GM18861 (cell line): ENCODE data around the gene LRRC3.
"Not testable (repeated sequence)": the region's sequence is repeated elsewhere in the genome, so short reads cannot be mapped to it uniquely, and the experiment has no call there.

Experiments
- ATAC-seq: cut with Tn5 transposase; IDR thresholded peaks from one replicate; pipeline ENCODE4 v1.9.1; 2021; ENCODE audit not compliant: unreplicated experiment

The LRRC3 gene

DNA sequence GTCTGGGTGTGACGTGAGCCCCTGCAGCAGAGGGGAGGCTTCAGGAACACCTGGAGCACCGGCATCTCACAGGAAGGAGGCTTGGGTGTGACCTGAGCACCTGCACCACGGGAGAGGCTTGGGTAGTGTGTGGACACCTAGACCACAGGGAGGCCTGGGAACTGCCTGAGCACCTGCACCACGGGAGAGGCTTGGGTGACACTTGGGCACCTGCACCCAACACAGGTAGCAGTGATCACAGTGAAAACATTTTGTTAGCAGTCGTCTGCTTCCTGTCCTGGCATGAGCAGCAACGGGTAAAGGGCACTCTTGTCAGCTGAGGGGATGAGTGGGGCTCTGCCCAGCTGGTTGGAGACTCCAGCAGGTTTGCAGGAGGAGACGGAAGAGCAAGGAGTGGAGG is 22.4 kb downstream of the LRRC3 start:
- no peak for ATAC-seq

DNA sequence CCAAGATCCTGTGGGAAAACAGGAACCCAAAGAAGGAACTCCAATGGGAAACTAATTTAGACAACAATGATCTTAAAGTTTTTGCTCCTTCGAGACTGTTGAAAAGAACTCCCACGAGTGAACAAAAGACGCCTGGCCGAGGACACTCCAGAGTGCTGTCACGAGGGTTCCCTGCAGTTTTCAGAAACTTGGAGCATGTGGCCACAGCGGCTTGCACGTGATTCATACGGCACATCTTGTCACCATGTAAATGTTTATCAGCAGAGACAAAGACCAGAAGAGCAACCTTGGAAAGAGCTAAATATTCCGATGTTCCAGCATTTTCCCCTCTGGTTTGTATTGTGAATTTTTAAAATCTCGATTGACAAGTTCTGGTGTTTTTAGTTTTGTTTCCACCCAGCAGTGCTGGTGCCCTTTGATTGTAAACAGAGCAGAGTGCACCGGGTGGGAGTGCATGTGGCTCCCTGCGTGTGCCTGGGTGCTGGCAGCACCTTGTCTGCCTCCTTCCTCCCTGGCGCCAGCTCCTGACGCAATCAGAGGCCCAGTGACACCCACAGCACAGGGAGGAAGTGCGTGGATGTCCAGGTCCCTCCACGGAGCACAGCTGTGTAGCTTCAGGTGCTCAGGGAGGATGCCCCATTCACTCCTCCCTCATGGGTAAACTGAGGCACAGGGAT is 23.0 kb downstream of the LRRC3 start:
- no peak for ATAC-seq

- no peak for ATAC-seq
Observed at GRCh38 chr21:44478801-44479167, 23.5 kb downstream of the LRRC3 start.

DNA sequence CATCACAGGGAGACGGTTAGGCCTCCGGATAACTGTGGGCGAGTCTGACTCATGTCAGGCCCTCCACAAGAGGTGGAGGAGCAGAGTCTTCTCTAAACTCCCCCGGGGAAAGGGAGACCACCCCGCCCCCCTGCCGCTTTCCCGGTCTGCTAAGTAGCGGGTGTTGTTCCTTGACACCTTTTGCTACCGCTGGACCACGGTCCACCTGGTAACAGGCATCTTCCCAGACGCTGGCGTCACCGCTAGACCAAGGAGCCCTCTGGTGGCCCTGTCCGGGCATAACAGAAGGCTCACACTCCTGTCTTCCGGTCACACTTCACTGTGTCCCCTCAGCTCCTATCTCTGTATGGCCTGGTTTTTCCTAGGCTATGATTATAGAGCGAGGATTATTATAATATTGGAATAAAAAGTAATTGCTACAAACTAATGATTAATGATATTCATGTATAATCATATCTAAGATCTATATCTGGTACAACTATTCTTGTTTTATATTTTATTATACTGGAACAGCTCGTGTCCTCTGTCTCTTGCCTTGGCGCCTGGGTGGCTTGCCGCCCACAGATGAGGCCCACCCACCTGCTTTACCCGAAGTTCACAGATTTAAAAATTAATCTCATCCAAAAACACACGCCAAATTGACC is 24.4 kb downstream of the LRRC3 start:
- not testable (repeated sequence) for ATAC-seq

- ATAC-seq: no peak
Observed at GRCh38 chr21:44480200-44481053, 25.1 kb downstream of the LRRC3 start.

DNA sequence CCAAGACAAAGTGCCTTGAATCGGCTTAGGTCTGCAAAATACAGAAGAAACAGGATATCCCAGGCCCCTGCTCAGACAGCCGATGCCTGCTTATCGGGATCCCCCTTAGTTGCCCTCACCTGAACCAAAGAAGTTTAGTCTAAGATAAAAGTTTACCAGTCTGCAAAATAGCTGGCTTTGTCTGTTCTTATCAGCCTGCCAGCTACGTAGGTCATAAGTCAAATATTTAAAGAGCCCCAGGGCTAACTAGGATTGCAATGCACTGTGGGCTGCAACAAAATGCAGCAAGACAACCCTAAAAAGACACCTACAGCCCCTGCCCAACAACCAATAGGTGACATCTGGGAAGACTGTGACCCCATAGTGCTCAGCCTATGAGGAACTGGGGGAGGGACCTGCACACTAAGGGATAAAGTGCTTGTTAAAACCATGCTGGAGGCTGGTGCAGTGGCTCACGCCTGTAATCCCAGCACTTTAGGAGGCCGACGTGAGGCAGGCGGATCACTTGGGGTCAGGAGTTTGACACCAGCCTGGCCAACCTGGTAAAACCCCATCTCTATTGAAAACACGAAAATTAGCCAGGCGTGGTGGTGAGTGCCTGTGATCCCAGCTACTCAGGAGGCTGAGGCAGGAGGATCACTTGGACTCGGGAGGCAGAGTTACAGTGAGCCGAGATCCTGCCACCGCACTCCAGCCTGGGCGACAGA is 27.4 kb downstream of the LRRC3 start:
- ATAC-seq: no peak

DNA sequence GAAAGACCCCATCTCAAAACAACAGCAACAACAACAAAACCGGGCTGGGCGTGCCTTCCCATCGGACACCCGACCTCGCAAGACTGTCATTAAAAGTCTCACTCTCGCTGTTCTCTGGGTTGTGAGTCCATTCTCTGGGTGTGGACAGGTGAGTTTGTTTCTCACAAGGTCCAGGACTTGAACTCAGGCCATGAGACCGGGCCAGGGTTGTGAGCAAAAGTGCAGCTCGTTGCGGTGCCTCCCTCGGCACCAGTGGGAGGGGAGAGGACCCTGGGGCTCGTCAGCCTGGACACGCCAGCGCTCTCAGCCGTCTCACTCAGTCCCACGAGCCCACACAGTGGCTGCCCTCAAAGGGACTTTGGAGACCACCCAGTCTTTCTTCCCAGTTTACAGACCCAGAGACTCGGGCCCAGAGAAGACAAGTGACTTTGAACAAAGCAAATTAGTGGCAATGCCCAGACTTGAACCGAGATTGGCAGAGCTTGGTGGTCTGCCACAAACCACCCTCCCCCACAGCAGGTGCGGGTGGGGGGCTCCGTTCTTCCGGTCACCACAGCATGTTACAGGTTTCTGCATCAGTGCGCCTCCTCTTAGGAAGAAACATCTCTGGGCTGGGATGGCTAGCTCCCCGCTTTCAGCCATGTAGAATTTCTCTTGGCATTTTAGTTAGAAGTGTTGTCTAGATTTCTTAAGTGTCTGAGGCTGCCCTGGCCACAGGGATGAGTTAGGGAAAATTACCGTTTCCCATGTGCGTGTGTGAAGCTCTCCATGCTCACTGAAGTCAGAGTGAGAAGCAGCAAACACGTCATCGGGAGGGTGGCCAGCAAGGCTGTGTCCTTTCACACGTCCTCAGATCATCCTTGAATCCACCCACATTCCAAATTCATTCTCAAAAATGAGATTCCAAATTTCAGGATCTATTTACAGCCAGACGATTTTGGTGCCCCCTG is 28.3 kb downstream of the LRRC3 start:
- no peak for ATAC-seq

- ATAC-seq: no peak
Observed at GRCh38 chr21:44484498-44485253, 29.4 kb downstream of the LRRC3 start.

- ATAC-seq: no peak
Observed at GRCh38 chr21:44485254-44485793, 30.0 kb downstream of the LRRC3 start.

GRCh38 chr21:44485796-44486195 is 30.5 kb downstream of the LRRC3 start:
- ATAC-seq: no peak

DNA sequence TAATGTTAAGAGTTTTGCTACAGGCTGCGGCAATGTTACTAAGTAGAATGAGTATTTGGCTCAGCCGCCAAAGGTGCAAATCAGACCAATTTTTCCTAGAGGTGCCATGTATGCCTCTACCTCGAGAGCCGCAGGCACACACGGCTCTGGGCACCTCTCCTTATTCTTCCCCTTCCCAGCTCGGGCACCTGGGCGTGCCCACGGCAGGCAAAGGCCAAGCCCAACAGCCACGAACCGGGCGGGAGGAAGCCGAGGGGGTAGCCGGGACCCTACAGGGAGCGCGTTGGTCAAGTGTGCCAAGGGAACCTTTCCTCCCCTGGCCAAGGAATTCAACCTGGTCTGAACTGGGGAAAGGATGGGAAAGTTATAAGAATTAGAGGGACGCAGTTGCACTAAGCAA is 31.0 kb downstream of the LRRC3 start:
- no peak for ATAC-seq

- ATAC-seq: no peak
Observed at GRCh38 chr21:44487831-44488230, 32.5 kb downstream of the LRRC3 start.

GRCh38 chr21:44489962-44490361 is 34.7 kb downstream of the LRRC3 start:
- ATAC-seq: no peak

- no peak for ATAC-seq
Observed at GRCh38 chr21:44490405-44490804, 35.1 kb downstream of the LRRC3 start.

- ATAC-seq: no peak
Observed at GRCh38 chr21:44490816-44491215, 35.5 kb downstream of the LRRC3 start.

DNA sequence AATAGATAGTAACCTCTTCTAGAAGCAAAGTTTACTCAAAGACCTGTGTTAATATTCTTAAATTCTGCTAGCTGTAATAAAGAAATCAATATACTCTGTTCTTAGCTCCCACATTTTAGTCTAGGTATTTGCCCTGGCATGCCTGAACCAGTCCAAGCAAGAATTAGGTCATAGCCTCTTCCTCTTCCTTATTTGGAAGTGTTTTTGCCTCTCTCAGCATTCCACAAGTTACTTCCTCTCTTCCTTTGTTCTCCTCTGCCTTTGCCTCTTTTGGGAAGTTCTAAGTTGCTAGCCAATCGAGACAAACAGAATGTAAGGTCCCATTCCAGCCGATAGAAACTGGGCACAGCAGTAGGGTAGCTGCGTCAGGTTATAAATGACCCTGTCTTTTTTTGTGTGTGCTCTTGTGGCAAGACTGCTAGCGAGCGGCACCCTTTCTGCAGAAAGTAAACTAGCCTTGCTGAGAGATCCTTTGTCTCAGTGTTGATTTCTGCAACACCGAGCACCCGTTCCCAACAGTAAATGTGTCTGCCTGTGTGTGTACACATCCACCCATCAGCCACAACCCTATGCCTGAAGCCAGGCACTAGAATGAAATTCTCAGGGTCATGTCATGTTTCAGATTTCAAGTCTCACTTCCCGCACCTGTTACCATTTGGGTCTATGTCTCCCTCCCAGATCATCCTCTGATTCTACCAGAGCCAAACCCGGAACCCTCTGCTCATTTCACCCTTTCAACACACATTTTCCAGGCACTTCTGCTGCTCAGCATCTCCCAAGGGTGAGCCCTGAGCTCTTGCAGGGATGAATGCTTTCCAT is 37.5 kb downstream of the LRRC3 start:
- ATAC-seq: no peak

DNA sequence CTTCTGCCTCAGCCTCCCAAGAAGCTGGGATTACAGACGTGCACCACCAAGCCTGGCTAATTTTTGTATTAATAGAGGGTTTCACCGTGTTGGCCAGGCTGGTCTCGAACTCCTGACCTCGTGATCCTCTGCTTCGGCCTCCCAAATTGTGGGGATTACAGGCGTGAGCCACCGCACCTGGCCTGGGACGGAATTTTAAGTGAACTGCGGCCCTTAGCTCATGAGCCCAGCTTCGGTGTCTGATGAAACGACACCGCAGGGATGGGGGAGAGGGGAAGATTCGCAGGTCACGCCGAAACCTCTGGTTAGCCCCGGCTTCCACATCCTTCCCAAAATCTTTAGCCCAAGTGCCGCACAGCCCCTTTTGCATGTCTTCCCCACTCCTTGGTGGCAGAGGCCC is 39.1 kb downstream of the LRRC3 start:
- no peak for ATAC-seq

GRCh38 chr21:44494956-44495355 is 39.6 kb downstream of the LRRC3 start:
- no peak for ATAC-seq
